Skin of body (tissue), 2 donors: ENCODE measurements around the gene ZDHHC12. TPM values are rescaled to one million over a fixed set of nuclear protein-coding genes. Genes with fewer than 3 reads are reported as not detected.
"Not testable (repeated sequence)": the region's sequence is repeated elsewhere in the genome, so short reads cannot be mapped to it uniquely, and the experiment has no call there.

ENCODE experiments used
- DNase-seq: peaks from one replicate; lab custom pipeline; 2025; lab: John Stamatoyannopoulos, UW
- total RNA-seq: library from RNA; depleted of rRNA; stranded (reverse); fragments of >200 nt; gene quantifications from one replicate; pipeline ENCODE4 v1.2.3, GENCODE V29; 2014

Gene ZDHHC12
- total RNA-seq, 1 donor from 2014 or later: 7.5 TPM

DNA sequence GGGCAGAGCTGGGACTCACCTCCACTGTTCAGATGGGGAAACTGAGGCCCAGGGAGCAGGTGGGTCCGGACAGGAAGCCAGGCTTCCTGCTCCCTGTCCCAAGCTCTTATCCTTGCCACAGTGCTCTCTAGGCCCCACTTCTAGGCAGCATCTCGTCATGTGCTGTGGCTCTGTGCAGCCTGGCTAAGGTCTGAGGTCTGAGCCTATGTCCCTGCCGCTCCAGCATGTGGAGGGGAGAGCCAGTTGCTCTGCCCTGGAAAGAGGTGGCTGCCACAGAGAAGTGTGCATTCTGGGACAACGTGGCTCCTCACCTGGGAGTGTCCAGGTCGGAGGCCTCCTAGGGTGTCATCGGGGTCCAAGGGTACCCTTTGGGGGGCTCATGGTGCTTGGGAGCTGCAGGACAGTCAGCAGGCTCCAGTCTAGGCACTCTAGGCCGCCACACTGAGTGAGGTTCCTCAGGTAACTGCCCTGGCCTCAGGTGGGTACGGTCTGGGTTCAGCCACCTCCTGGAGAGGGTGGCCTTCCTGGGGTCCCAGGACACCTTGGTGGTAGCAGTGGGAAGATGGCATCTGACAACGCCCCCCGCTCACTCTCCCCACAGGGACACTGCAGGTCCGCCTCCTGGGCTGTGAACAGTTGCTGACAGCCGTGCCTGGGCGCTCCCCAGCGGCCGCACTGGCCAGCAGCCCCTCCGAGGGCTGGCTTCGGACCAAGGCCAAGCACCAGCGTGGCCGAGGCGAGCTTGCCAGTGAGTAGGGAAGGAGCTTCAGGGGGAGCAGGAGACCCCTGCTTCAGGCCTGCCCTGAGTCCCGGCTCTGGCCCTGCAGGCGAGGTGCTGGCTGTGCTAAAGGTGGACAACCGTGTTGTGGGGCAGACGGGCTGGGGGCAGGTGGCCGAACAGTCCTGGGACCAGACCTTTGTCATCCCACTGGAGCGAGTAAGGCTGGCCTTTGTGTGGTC, 11.2 kb downstream of the ZDHHC12 start:
- DNase-seq: no peak

DNA sequence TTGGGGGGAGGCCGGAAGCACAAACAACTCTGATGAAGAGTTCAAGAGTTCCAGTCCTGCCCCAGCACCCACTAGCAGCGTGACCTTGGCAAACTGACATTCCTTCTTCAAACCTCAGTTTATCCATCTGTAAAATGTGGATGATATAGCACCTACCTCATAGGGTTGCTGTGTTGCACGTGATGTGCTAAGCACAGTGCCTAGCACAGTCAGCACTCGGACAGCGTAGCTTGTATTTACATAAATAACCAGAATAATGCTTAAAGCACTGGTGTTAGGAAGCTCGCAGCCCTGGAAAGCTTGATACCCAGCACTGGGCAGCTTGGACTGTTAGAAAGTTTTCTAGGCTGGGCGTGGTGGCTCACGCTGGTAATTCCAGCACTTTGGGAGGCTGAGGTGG, 16.5 kb downstream of the ZDHHC12 start:
- DNase-seq: no peak

DNA sequence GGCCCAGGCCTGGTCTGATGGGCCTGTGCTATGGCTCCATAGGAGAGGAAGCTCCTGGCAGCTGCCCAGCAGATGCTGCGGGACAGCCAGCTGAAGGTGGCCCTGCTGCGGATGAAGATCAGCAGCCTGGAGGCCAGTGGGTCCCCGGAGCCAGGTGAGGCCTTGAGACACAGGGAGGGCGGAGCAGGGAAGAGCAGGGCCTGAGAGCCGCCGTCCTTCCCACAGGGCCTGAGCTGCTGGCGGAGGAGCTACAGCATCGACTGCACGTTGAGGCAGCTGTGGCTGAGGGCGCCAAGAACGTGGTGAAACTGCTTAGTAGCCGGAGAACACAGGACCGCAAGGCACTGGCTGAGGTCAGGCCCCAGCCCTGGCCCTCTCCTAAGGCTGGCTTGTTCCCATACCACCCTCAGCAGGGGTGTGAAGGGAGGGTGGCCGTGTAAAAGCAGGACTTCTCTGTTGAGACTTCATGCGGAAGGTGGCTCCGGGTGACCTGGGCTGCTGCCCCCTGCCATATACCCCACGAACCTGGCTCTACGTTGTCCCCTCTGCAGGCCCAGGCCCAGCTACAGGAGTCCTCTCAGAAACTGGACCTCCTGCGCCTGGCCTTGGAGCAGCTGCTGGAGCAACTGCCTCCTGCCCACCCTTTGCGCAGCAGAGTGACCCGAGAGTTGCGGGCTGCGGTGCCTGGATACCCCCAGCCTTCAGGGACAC, 17.1 kb downstream of the ZDHHC12 start:
- DNase-seq: no peak

DNA sequence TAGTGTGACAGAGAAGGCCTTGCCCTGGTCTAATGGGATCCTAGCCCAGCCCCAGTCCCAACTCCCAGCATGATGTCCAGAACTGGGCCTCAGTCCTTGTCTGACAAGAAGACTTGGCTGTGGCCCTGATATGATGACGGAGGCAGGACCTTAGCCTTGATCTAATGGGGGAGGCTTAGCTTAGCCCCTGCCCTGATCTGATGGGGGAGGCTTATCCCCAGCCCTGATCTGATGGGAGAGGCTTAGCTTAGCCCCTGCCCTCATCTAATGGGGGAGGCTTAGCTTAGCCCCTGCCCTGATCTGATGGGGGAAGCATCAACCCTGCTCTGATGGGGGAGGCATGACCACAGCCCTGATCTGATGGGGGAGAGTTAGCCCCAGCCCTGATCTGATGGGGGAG, 17.9 kb downstream of the ZDHHC12 start:
- no peak for DNase-seq

DNA sequence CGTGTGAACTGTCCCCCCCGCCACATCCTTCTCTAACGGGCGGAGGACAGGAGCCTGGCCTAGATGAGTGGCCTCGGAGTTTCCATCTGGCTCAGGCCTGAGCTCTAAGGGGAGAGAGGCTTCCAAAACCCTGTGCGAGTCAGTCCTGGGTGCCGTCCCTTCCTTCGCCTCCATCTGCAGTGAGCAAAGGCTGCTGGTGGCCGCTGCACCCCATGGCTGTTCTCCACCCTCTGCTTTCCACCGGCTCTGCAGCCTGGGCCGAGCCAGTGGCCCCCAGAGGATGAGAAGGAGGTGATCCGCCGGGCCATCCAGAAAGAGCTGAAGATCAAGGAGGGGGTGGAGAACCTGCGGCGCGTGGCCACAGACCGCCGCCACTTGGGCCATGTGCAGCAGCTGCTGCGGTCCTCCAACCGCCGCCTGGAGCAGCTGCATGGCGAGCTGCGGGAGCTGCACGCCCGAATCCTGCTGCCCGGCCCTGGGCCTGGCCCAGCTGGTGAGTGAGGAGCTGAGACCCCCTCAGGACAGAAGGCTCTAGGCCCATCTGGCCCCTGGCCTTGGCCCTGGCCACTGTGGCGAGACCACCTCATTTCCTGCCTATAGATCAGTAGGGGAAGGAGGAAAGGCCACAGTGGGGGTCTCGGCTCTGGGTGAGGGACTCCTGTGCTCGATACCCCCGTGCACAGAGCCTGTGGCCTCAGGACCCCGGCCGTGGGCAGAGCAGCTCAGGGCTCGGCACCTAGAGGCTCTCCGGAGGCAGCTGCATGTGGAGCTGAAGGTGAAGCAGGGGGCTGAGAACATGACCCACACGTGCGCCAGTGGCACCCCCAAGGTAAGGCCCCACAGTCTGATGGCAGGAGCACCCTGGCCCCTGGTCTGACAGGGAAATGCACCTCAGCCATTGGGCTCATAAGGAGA, 18.6 kb downstream of the ZDHHC12 start:
- no peak for DNase-seq

DNA sequence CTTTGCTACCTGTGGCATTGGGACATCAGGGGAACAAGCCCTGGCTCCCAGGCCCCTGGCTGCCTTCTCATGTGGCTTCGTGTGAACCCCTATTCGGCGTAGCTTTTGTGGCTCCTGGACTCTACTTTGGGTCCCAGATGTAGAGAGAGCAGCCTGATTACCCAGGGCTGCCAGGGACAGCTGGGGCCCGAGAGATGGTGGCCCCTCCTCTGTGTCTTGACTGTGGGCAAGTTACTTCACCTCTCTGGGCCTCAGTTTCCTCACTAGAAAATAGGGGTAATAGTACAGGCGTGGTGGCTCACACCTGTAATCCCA, 19.6 kb downstream of the ZDHHC12 start:
- DNase-seq: no peak

DNA sequence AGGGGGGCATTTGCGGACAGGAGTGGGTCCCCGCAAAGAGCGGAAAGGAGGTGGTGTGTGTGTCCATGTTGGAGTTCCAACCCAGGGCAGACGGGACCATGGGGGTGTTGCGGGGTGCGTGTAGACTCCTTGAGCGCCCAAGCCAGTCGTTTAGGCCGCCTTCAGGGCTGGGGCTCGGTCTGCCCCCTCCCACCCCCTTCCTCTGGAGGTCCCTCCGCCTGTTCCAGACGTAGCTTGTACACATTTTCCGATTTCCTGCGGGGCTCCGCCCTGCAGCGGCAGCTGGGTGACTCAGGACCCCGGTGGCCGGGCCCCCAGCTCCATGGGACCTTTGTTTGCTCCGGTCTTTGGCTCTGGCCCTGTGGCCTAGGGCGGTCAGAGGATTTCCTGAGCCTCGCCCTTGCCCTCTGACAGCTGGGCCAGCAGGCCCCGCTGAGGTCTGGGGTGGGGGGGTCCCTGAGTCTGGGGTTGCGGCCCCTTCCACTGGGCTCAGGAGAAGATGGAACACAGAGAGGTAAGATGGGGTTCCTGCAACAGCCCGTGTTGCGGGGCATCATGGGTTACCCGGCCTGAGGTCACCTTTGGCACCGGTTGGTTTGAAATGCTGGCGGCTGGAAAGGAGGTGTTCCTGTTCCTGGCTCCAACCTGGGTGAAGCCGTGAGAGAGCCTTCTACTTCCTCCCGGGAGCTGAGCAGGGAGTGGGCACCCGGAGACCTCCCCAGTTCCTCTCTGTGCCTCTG, 20.1 kb downstream of the ZDHHC12 start:
- no peak for DNase-seq

DNA sequence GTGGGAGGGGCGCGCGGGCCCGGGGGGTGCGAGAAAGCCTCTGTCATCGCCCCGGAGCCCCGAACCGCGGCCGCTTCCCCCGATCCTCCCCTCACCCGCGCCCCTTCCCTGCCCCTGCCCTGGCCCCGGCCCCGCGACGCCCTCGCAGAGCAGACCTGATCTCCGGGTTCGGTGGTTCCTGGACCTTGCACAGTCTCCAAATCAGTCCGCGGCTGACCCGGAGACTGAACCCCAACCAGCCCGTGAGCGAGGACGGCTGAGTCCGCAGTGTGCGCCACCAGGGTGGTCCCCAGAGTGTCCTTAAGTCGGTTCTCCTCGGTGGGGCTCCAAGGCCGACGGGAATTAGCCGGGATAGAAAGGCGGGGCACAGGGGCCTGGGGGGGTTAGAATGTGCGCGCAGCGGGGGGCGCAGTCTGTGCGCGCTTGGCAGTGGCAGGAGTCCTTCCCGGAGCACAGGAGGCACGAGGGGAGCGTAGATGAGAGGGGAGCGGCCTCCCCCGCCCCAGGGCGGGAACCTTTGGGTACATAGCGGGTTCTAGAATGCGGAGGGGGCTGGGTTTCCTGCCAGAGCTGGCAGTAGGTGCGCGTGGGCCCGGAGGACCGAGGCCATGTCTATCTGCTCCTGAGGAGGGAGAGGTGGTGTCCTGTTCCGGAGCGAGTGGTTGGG, 20.8 kb downstream of the ZDHHC12 start:
- DNase-seq: no peak

DNA sequence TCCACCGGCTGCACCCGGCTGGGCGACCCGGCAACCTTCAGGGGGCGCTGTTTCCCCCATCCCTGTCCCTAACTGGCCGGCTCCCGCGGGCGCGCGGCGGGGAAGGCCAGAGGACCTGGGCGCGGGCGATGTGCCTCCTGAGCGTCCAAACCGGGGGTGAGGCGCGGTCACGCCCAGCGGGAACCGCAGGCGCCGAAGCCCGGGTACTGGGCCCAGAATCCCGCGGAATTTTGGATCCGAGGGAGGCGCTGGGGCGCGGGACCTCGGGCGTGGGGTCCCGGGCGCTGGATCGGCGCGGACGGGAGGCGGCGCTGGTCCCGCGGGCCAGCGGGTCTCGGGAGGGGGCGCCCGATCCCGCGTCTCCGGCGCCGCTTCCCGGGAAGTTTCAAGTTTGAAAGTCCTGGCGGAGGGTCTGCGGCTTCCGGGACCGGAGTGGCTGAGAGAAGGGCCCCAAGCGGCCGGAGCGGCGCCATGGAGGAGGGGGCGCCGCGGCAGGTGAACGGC, 21.4 kb downstream of the ZDHHC12 start, which contains the start of gene PKN3:
PKN3 (plus strand) TSS at position 59 of the 504 bp plus-strand sequence; CDS start at position 472, 413 bp downstream.
- DNase-seq: peak; percentile 33

DNA sequence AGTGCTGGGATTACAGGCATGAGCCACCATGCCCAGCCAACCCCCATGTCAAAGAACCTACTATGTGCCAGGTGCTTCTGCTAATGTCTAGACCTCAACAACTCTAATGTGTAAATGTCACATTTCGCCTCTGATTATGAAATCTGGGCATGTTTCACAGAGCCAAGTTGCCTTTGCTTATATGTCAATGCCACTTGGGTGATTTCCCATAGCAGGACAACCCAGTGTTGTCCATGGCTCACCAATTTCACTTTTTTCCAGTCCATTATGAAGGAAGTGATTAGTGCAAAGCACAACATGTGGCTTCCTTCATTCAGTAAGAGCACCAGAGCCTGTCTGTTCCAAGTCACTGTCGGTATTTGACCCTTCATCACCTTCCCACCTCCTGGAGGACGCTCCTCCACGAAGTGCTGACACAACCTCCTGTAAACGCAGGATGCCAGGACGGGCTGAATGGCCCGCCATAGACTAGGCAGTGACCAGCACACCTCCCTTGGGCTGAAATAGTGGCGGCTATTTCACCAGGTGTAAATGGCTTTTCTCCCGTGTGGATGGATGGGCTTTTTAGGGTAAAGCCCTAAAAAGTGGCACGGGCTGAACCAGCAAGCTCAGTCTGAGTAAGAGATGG, 22.6 kb downstream of the ZDHHC12 start:
- DNase-seq: no peak

DNA sequence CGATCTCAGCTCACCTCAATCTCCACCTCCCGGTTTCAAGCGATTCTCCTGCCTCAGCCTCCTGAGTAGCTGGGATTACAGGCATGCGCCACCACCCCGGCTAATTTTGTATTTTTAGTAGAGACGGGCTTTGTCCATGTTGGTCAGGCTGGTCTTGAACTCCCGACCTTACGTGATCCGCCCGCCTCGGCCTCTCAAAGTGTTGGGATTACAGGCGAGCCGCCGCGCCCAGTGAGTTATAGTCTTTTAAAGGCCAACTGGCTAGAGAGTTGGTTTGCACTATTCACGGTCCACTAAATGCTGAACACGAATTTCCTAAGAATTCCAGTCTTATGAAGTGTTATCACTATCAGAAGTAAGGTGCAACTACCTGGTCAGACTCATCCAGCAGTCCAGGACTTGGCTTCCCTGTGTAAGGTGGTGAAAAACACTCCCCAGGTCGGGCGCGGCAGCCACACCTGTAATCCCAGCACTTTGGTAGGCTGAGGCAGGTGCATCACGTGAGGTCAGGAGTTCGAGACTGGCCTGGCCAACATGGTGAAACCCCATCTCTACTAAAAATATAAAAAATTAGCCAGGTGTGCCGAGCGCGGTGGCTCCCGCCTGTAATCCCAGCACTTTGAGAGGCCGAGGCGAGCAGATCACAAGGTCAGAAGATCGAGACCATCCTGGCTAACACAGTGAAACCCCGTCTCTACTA, 24.7 kb downstream of the ZDHHC12 start:
- not testable (repeated sequence) for DNase-seq

DNA sequence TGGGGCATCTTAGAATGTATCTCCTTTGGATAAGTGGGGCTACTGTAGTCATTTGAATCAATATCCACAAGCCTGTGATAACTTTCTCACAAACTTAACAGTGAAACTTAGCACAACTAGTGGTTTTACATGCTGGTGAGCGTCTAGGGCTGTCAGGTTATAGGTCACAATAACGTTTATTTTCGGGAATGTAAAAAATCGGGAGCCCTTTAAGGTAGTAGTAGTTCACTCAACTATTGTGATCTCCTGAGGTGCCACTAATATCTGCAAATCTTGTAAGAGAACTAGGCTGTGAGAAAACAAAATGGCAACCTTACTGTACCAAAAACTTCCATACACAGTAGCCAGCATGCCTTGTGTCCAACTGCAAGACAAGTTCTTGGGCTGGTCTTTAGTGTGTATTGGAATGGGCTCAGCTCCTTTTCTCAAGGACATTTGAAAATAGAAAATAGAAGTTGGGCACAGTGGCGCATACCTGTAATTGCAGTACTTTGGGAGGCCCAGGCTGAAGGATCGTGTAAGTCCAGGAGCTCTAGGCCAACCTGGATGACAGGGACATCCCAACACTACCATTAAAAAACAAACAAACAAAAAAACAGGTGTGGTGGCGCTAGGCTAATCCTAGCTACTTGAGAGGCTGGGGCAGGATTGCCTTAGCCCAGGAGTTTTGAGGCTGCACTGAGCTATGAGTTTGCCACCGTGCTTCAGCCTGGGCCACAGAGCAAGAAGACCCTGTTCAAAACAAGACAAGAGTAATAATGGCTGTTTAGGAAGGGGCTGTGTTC, 26.8 kb downstream of the ZDHHC12 start:
- DNase-seq: no peak

DNA sequence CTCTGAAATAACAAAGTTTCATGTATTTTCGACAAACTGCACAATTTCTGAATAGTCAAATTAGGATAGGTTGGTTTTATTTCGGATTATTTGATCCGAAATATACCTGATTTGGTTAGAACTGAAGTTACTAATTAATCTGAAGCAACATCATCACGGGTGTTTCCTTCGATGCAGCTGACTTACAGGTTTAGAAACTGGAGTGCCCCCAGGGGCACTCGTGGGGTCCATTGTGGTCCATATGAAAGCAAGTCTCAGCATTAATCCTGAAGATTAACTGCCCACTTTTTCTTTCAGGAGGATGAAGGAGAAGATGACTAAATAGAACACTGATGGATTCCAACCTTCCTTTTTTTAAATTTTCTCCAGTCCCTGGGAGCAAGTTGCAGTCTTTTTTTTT, 29.6 kb downstream of the ZDHHC12 start:
- DNase-seq: no peak

DNA sequence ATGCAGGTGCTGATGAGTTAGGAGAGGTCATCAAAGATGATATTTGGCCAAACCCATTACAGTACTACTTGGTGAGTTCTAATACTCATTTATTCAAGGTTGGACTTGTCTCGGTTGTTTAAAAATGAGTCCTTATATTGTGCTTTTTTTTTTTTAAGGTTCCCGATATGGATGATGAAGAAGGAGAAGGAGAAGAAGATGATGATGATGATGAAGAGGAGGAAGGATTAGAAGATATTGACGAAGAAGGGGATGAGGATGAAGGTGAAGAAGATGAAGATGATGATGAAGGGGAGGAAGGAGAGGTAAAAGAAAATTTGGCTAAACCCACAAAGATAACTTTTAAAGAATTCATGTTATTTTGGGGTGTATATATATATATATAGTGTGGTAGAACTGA, 30.2 kb downstream of the ZDHHC12 start:
- not testable (repeated sequence) for DNase-seq

DNA sequence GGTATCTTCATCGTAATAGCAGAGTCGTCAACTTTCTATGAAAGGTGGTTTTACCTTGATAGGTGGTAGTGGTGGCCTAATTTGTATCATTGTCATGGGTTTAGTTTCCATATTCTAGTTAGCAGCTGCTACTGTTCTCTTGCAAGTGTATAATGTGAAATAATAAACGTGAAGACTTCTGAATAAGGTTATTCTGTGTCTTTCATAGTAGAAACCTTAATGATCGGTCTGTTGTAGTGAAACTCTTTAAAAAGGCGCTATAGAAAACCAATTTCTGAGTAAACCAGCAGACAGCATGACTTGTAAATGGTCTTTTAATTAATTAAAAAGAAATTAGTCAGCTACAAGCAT, 33.3 kb downstream of the ZDHHC12 start:
- DNase-seq: no peak

DNA sequence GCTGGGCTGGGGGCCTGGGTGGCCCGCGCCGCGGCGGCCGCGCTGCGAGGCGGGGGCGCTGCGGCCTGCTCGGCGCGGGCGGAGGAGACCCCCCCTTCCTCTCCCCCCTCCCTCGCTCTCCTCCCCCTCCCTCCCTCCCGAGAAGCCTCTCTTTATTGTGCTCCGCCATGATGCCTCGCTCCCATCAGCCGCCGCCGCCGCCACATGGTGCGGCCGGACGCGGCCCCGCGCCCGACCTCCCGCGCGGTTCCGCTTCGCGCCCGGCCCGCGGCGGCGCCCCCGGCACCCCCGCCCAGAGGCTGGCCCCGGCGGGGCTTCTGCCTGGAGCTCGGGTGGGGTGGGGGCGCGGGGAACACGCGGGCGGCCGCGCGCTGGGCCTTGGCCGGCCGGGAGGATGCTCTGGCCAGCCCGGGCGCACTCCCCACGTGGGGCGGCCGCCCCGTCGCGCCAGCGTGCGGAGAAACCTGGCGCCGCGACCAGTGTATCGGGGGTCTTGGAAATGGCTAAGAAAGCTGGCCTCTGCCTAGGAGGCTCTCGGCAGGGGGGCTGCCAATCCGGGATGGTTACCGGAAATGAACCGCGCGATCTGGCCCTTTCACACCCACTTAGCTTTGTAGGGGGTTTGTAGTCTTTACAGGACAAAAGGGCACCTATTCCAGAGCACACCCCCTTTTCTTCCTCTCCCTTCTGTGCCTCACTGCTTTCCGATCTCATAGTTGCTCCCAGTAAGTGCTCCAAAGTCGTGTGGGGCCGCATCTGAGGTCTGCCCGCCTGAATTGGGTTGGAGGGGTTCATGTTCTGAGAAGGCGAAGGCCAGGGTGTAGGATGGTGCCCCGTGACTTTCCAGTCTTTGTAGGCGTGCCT, 33.9 kb downstream of the ZDHHC12 start:
- peak; percentile 6 for DNase-seq

DNA sequence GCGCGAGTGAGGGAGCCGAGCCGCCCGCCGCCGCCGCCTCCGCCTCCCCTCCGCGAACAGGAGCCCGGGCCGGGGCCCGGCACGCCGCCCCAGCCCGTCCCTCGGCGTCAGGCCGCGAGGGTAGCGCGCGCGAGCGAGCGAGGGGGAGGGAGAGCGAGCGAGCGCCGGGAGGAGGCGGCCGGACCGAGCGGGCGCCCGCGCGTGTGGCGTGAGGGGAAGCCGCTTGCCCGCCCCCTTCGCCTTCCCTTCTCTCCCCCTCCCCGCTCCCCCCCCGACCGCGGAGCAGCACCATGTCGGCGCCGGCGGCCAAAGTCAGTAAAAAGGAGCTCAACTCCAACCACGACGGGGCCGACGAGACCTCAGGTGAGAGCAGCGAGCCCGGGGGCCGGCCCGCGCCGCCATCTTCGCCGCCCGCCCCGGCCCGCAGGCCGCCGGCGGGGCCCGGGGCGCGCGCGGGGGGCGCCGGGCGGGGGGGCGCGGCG, 34.6 kb downstream of the ZDHHC12 start:
- DNase-seq: no peak
